ENCODE data around the gene CEP85L.

- no peak for TF ChIP-seq CTCF (IDR thresholded peaks at IDR 0.05)
- no peak for TF ChIP-seq POLR2A (IDR thresholded peaks at IDR 0.05)
Observed at GRCh38 chr6:118524686-118525085, 126.7 kb downstream of the CEP85L start.
